ENCODE measurements around the gene MED23.

DNA sequence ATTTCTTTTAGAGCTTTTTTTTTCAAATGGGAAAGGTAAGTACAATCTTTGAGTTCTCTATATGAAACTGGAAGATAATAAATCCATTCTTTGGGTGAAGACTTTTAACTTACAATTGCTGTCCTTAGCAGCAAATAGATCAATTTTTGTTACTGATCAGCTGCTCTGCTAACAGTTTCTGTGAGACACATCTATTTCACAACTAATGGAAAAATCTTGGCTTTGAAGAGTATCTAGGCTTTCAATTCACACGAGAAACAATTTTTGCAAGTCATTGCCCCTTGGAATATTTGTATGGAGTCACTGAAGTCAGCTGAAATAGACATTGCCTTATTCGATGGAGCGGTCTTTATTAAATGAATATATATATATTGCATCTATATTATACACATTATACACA is 75.5 kb downstream of the MED23 start:
- TF ChIP-seq CTCF (IDR thresholded peaks at IDR 0.05; ENCODE audit: insufficient read depth, low read depth, low read length), result no peak
- TF ChIP-seq EZH2 (IDR thresholded peaks at IDR 0.05; ENCODE audit: insufficient read depth, low read length), result no peak

All from astrocyte (in vitro differentiated cells and primary cell).